CD14-positive monocyte (primary cell): ENCODE measurements around the gene FAM47E. TPM values are rescaled to one million over a fixed set of nuclear protein-coding genes. Genes with fewer than 3 reads are reported as not detected.

Experiments
- DNase-seq, 3 donors: peaks; one replicate each; pipeline ENCODE4 v3.0.0-alpha.2; 2011 to 2022
- H2AFZ ChIP-seq: 2 replicates; pipeline ENCODE4 v1.6.0; 2012; ENCODE audit warnings: mild to moderate bottlenecking, low read depth, low read length, inconsistent platforms; ENCODE audit not compliant: insufficient read depth, poor library complexity, severe bottlenecking
- H3K27ac ChIP-seq, 2 donors: 1 replicate in 1 of 2; 2 replicates in 1 of 2; pipeline ENCODE4 v1.5.1; 2012 to 2013; ENCODE audit warnings: low read length in 2 of 2, control low read depth in 1 of 2, inconsistent platforms in 1 of 2, low read depth in 1 of 2, mild to moderate bottlenecking in 1 of 2
- H3K27me3 ChIP-seq, 2 donors: one replicate each; pipeline versions ENCODE4 v1.6.0 to v1.6.1; 2011 to 2013; ENCODE audit warnings: low read length in 2 of 2; ENCODE audit not compliant: control insufficient read depth in 2 of 2, insufficient read depth in 2 of 2
- H3K36me3 ChIP-seq, 2 donors: replicated peaks in 1 of 2; 1 replicate in 1 of 2; 2 replicates in 1 of 2; pipeline versions ENCODE4 v1.5.1 to v1.6.1; 2012 to 2013; ENCODE audit warnings: low read length in 2 of 2, control low read depth in 1 of 2, inconsistent platforms in 1 of 2, mild to moderate bottlenecking in 1 of 2; ENCODE audit not compliant: insufficient read depth in 2 of 2, control insufficient read depth in 1 of 2
- H3K4me1 ChIP-seq, 2 donors: 1 replicate in 1 of 2; 2 replicates in 1 of 2; pipeline versions ENCODE4 v1.5.1 to v1.6.1; 2012 to 2013; ENCODE audit warnings: low read length in 2 of 2, control low read depth in 1 of 2, inconsistent platforms in 1 of 2, mild to moderate bottlenecking in 1 of 2, moderate library complexity in 1 of 2; ENCODE audit not compliant: insufficient read depth in 2 of 2, control insufficient read depth in 1 of 2
- H3K4me2 ChIP-seq: replicated peaks from 2 replicates; pipeline ENCODE3; 2012; ENCODE audit warnings: low read length, moderate library complexity, mild to moderate bottlenecking; ENCODE audit not compliant: poor library complexity, severe bottlenecking; ENCODE audit errors: extremely low read depth
- H3K4me3 ChIP-seq, 3 experiments: fragments of 200-600 bp in 1 of 3; sonication (generic) in 1 of 3; replicated peaks in 1 of 3; 1 replicate in 2 of 3; 2 replicates in 1 of 3; pipeline ENCODE4 v1.5.1; 2011 to 2013; ENCODE audit warnings: low read length in 3 of 3, mild to moderate bottlenecking in 3 of 3, control low read depth in 2 of 3, low read depth in 2 of 3, inconsistent platforms in 1 of 3, moderate library complexity in 1 of 3
- H3K79me2 ChIP-seq: 2 replicates; pipeline ENCODE4 v1.6.0; 2012; ENCODE audit warnings: mild to moderate bottlenecking, control low read depth, inconsistent platforms, low read length, moderate library complexity; ENCODE audit not compliant: insufficient read depth
- H3K9ac ChIP-seq: 2 replicates; pipeline ENCODE4 v1.6.0; 2017; ENCODE audit warnings: low read length, mild to moderate bottlenecking; ENCODE audit not compliant: insufficient read depth, poor library complexity, severe bottlenecking
- H3K9me3 ChIP-seq, 2 donors: replicated peaks in 1 of 2; 1 replicate in 1 of 2; 2 replicates in 1 of 2; pipeline versions ENCODE4 v1.5.1 to v1.6.1; 2012 to 2013; ENCODE audit warnings: low read length in 2 of 2, control low read depth in 1 of 2; ENCODE audit not compliant: control insufficient read depth in 1 of 2, insufficient read depth in 1 of 2
- H4K20me1 ChIP-seq: 2 replicates; pipeline ENCODE4 v1.6.0; 2012; ENCODE audit warnings: mild to moderate bottlenecking, low read length, control low read depth, moderate library complexity; ENCODE audit not compliant: insufficient read depth
- H3K27ac Mint-ChIP-seq, 7 donors: one replicate each; pipeline ENCODE4 v1.8.0; 2020; ENCODE audit warnings: mild to moderate bottlenecking in 7 of 7, mixed read lengths in 7 of 7, moderate library complexity in 6 of 7, inconsistent platforms in 2 of 7
- H3K27me3 Mint-ChIP-seq, 3 donors: one replicate each; pipeline ENCODE4 v1.8.0; 2021 to 2022; ENCODE audit warnings: low read depth in 3 of 3, mild to moderate bottlenecking in 3 of 3, mixed read lengths in 3 of 3, moderate library complexity in 3 of 3, inconsistent platforms in 1 of 3
- H3K36me3 Mint-ChIP-seq, 2 donors: one replicate each; pipeline ENCODE4 v1.8.0; 2020; ENCODE audit warnings: mixed read lengths in 2 of 2, inconsistent platforms in 1 of 2, mild to moderate bottlenecking in 1 of 2
- H3K4me1 Mint-ChIP-seq: one replicate; pipeline ENCODE4 v1.8.0; 2020; ENCODE audit warnings: mild to moderate bottlenecking, mixed read lengths
- H3K4me3 Mint-ChIP-seq, 2 donors: one replicate each; pipeline ENCODE4 v1.8.0; 2020; ENCODE audit warnings: mild to moderate bottlenecking in 2 of 2, mixed read lengths in 2 of 2, moderate library complexity in 1 of 2
- H3K9me3 Mint-ChIP-seq, 7 donors: one replicate each; pipeline ENCODE4 v1.8.0; 2020 to 2022; ENCODE audit warnings: mixed read lengths in 7 of 7, mild to moderate bottlenecking in 6 of 7, moderate library complexity in 6 of 7, inconsistent platforms in 2 of 7
- WGBS: methylation state at CpG from one replicate; pipeline ENCODE4 v1.1.5; 2013; ENCODE audit warnings: missing lambda C conversion rate; ENCODE audit not compliant: insufficient coverage; 5-methylcytosine and 5-hydroxymethylcytosine counted together
- intact Hi-C, 2 donors: fragments of 100-400 bp; cut with micrococcal nuclease; formaldehyde crosslinking; loops; one replicate each; pipeline versions ENCODE4 v1.15.0 to v1.15.1; 2023
- polyA plus RNA-seq, 3 donors: library from polyadenylated mRNA; depleted of rRNA in 1 of 3; unstranded in 2 of 3; stranded (reverse) in 1 of 3; fragments of 300-500 nt in 2 of 3; fragments of >200 nt in 1 of 3; fragmentation: Illumina TruSeq in 2 of 3; gene quantifications; 1 replicate in 2 of 3; 2 replicates in 1 of 3; pipeline ENCODE4 v1.2.3, GENCODE V29; 2012 to 2021
- TF ChIP-seq, protein P1 (sequence below): fragments of 200-600 bp; IDR thresholded peaks from one replicate; pipeline ENCODE4 v1.8.0; 2022; ENCODE audit warnings: antibody characterized with exemption, mild to moderate bottlenecking

FAM47E gene
- polyA plus RNA-seq, 3 donors: 0.31 TPM; not detected in 2

DNA sequence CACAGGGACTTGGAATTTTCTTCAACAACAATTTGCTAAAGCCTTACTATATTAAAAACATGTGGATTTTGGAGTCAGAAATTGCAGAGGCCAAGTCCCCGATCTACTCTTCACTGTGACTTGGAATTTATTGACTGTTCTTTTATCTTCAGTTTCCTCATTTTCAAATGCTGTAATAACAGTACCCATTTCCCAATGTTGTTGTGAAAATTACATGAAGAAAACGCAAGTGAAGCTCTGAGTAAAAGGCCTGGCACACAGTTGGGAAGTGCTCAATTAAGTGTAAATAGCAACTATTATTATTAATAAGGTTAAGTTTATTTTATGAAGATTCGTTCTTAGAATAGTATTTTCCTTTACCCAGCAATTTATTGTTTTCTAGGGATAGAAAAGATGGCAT, 70.7 kb downstream of the FAM47E start:
- H3K4me3 Mint-ChIP-seq: no peak overlapping the region
- Histone ChIP-seq H3K79me2 (no peaks in the 10 kb centered on the region), H2AFZ (no peak overlapping the region), H3K27me3 (no peaks in the 10 kb centered on the region), H3K9me3 (peaks cover 9 to 24% of the 10 kb centered on the region in 2 donors), H3K9ac (no peak overlapping the region), H3K36me3 (no peaks in the 10 kb centered on the region), H3K27ac (no peak overlapping the region), H4K20me1 (no peaks in the 10 kb centered on the region), H3K4me1 (no peaks in the 10 kb centered on the region), H3K4me3 (no peak overlapping the region), H3K4me2 (no peak overlapping the region)
- H3K9me3 Mint-ChIP-seq: peaks cover 19 to 46% (median 33%) of the 10 kb centered on the region in 7 donors
- H3K4me1 Mint-ChIP-seq: no peaks in the 10 kb centered on the region
- no peaks in the 10 kb centered on the region for H3K36me3 Mint-ChIP-seq
- no peak overlapping the region for H3K27ac Mint-ChIP-seq
- WGBS: no CpG with 5 or more reads among the region's 3 CpGs
- TF ChIP-seq, protein P1, sequence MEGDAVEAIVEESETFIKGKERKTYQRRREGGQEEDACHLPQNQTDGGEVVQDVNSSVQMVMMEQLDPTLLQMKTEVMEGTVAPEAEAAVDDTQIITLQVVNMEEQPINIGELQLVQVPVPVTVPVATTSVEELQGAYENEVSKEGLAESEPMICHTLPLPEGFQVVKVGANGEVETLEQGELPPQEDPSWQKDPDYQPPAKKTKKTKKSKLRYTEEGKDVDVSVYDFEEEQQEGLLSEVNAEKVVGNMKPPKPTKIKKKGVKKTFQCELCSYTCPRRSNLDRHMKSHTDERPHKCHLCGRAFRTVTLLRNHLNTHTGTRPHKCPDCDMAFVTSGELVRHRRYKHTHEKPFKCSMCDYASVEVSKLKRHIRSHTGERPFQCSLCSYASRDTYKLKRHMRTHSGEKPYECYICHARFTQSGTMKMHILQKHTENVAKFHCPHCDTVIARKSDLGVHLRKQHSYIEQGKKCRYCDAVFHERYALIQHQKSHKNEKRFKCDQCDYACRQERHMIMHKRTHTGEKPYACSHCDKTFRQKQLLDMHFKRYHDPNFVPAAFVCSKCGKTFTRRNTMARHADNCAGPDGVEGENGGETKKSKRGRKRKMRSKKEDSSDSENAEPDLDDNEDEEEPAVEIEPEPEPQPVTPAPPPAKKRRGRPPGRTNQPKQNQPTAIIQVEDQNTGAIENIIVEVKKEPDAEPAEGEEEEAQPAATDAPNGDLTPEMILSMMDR: no peak
- intact Hi-C loops: no loop called here
- H3K27me3 Mint-ChIP-seq: peaks cover 0 to 1% (median 0%) of the 10 kb centered on the region in 3 donors
- DNase-seq: no peak

DNA sequence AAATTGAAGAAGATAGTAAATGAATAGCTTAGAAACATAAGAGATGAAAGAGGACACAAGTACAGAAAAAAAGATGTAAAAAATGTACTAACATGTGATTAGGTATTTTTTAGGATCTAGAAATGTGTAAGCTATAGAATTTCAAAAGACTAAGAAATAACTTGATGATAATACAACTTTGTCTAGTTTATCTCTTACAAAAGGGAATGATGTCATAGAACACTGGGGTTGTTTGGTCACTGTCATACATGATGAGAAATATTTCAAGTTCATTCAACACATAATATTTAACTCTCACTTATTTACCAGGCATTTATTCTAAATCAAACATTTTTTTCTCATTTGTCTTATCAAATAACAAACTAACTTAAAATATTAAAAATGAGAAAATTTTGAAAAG, 73.6 kb downstream of the FAM47E start:
- Histone ChIP-seq H3K27ac (no peak overlapping the region), H3K79me2 (no peaks in the 10 kb centered on the region), H3K4me1 (no peaks in the 10 kb centered on the region), H3K27me3 (no peaks in the 10 kb centered on the region), H3K4me2 (no peak overlapping the region), H4K20me1 (no peaks in the 10 kb centered on the region), H3K9me3 (peaks cover 14 to 22% of the 10 kb centered on the region in 2 donors), H3K36me3 (no peaks in the 10 kb centered on the region), H3K4me3 (no peak overlapping the region), H2AFZ (no peak overlapping the region), H3K9ac (no peak overlapping the region)
- Mint-ChIP-seq H3K36me3 (no peaks in the 10 kb centered on the region), H3K4me1 (no peaks in the 10 kb centered on the region), H3K9me3 (peaks cover 21 to 40% (median 28%) of the 10 kb centered on the region in 7 donors), H3K27me3 (no peaks in the 10 kb centered on the region), H3K27ac (no peak overlapping the region), H3K4me3 (no peak overlapping the region)
- TF ChIP-seq, protein P1: no peak
- no peak for DNase-seq
- intact Hi-C loops: no loop called here
